Caco-2 (cell line): ENCODE measurements around the gene NEUROG3. TPM values are rescaled to one million over a fixed set of nuclear protein-coding genes. Genes with fewer than 3 reads are reported as not detected.

Experiments used
- BruUV-seq: library from RNA; stranded (reverse); fragments of 400-500 nt; replicated peaks from 2 replicates; lab custom pipeline; 2021; lab: Mats Ljungman, UMichigan
- CTCF ChIA-PET: fragments of 300-600 bp; sonication (Branson Sonifier 250); formaldehyde crosslinking; loops from one replicate; lab custom pipeline; 2022; ENCODE audit warnings: antibody characterized with exemption; lab: Charles Lee
- POLR2A ChIA-PET: fragments of 300-600 bp; sonication (Branson Sonifier 250); formaldehyde crosslinking; loops from one replicate; lab custom pipeline; 2022; ENCODE audit warnings: antibody characterized with exemption; lab: Charles Lee
- DNase-seq, 2 experiments: peaks; one replicate each; pipeline versions ENCODE4 v3.0.0 to v3.0.0-alpha.2; 2020 to 2022
- H3K27me3 ChIP-seq: replicated peaks from 2 replicates; pipeline ENCODE4 v1.6.0; 2011; ENCODE audit warnings: low read length; ENCODE audit not compliant: control insufficient read depth, insufficient read depth
- H3K36me3 ChIP-seq: 2 replicates; pipeline ENCODE4 v1.5.1; 2011; ENCODE audit warnings: low read length; ENCODE audit not compliant: control insufficient read depth, insufficient read depth
- H3K4me1 ChIP-seq: fragments of 250-450 bp; sonication (Bioruptor Pico); 2 replicates; pipeline ENCODE4 v1.5.1; 2020; ENCODE audit warnings: mild to moderate bottlenecking
- H3K4me3 ChIP-seq: 2 replicates; pipeline ENCODE4 v1.5.1; 2011; ENCODE audit warnings: low read depth, mild to moderate bottlenecking, control low read depth, low read length
- H3K9me3 ChIP-seq: fragments of 250-450 bp; sonication (Bioruptor Pico); 2 replicates; pipeline ENCODE4 v1.5.1; 2020; ENCODE audit warnings: mild to moderate bottlenecking, moderate library complexity
- H3K27ac Mint-ChIP-seq: one replicate; pipeline ENCODE4 v1.8.0; 2022; ENCODE audit warnings: mixed read lengths; ENCODE audit not compliant: unreplicated experiment
- H3K27me3 Mint-ChIP-seq: one replicate; pipeline ENCODE4 v1.8.0; 2022; ENCODE audit warnings: mixed read lengths; ENCODE audit not compliant: insufficient read depth, unreplicated experiment
- H3K36me3 Mint-ChIP-seq: one replicate; pipeline ENCODE4 v1.8.0; 2022; ENCODE audit warnings: mild to moderate bottlenecking, mixed read lengths; ENCODE audit not compliant: insufficient read depth, unreplicated experiment
- H3K4me1 Mint-ChIP-seq: one replicate; pipeline ENCODE4 v1.8.0; 2022; ENCODE audit warnings: low read depth, mixed read lengths; ENCODE audit not compliant: unreplicated experiment
- H3K4me3 Mint-ChIP-seq: one replicate; pipeline ENCODE4 v1.8.0; 2022; ENCODE audit warnings: mild to moderate bottlenecking, moderate library complexity, mixed read lengths; ENCODE audit not compliant: unreplicated experiment
- H3K9me3 Mint-ChIP-seq: one replicate; pipeline ENCODE4 v1.8.0; 2022; ENCODE audit warnings: mixed read lengths; ENCODE audit not compliant: unreplicated experiment
- intact Hi-C: fragments of 100-400 bp; cut with micrococcal nuclease; formaldehyde crosslinking; loops from one replicate; pipeline ENCODE4 v1.10.0; 2022; ENCODE audit not compliant: unreplicated experiment
- total RNA-seq: library from RNA; stranded (reverse); gene quantifications from 2 replicates; pipeline ENCODE4 v1.2.3, GENCODE V29; 2022
- TF ChIP-seq, protein P1 (sequence below), 2 experiments: fragments of 200-600 bp in 1 of 2; IDR thresholded peaks; 1 replicate in 1 of 2; 2 replicates in 1 of 2; pipeline versions ENCODE4 v1.5.1 to v1.8.0; 2011 to 2022; ENCODE audit warnings: antibody characterized with exemption in 1 of 2, control low read depth in 1 of 2, inconsistent platforms in 1 of 2, low read depth in 1 of 2, low read length in 1 of 2, mild to moderate bottlenecking in 1 of 2, moderate library complexity in 1 of 2; ENCODE audit not compliant: insufficient read depth in 1 of 2, severe bottlenecking in 1 of 2, unreplicated experiment in 1 of 2

The NEUROG3 gene
- total RNA-seq, 1 experiment from 2014 or later: not detected

DNA sequence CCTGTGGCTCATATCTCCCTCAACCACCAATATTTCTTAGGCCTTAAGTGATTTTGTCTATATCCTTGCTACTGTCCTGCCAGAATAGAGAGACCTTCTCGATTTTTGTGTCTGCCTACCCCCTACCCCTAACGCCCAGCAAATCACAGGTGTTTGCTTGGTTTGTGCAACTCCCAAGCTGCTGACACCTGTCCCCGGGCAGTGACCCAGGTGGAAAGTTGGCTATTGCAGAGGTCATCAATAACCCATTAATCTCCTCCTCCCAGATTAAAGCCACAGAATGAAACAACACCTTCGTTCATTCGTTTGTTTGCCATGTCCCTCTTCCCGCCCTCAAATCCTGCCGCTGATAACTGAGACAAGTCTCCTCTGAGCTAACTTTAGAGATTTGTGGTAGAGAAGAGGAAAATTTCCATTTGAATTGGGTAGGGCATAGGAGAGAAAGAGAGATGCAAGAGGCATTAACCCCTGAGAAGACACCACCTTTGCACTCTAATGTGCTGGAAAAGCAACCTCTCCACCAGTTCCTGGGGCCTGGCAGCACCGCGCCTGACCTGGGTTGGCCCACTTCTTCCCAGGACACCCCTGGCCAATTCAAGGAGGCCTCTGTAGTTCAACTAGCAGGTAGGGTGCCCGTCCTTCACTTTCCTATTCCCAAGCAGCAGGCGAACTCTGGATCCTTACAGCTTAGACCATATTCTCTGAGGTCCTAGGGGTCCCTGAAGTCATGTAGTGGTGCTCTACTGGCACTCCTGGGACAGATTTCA lies 3.0 kb downstream of the NEUROG3 start:
- Mint-ChIP-seq H3K4me3 (no peak overlapping the region), H3K36me3 (no peaks in the 10 kb centered on the region), H3K9me3 (no peaks in the 10 kb centered on the region), H3K27me3 (peaks cover 43% of the 10 kb centered on the region), H3K4me1 (peaks cover 7% of the 10 kb centered on the region), H3K27ac (no peak overlapping the region)
- H3K36me3 ChIP-seq: no peaks in the 10 kb centered on the region
- BruUV-seq: no TSS peak
- ChIA-PET POLR2A (no interaction called here), CTCF (no interaction called here)
- H3K9me3 ChIP-seq: peaks cover 3% of the 10 kb centered on the region; the same call in 1 of the 2 replicates
- TF ChIP-seq, protein P1, sequence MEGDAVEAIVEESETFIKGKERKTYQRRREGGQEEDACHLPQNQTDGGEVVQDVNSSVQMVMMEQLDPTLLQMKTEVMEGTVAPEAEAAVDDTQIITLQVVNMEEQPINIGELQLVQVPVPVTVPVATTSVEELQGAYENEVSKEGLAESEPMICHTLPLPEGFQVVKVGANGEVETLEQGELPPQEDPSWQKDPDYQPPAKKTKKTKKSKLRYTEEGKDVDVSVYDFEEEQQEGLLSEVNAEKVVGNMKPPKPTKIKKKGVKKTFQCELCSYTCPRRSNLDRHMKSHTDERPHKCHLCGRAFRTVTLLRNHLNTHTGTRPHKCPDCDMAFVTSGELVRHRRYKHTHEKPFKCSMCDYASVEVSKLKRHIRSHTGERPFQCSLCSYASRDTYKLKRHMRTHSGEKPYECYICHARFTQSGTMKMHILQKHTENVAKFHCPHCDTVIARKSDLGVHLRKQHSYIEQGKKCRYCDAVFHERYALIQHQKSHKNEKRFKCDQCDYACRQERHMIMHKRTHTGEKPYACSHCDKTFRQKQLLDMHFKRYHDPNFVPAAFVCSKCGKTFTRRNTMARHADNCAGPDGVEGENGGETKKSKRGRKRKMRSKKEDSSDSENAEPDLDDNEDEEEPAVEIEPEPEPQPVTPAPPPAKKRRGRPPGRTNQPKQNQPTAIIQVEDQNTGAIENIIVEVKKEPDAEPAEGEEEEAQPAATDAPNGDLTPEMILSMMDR (IDR thresholded peaks at IDR 0.05; ENCODE audit: insufficient read depth in 1 of 2, low read depth in 1 of 2, low read length in 1 of 2, severe bottlenecking in 1 of 2, unreplicated experiment in 1 of 2): no peak
- intact Hi-C loops: loop anchor here (5.0 kb wide), 1 partner anchor 67 kb away; no protein-coding TSS in a partner anchor
- H3K4me1 ChIP-seq: peaks cover 12% of the 10 kb centered on the region
- H3K27me3 ChIP-seq: peaks cover 14% of the 10 kb centered on the region
- H3K4me3 ChIP-seq: no peak overlapping the region
- DNase-seq: no peak

DNA sequence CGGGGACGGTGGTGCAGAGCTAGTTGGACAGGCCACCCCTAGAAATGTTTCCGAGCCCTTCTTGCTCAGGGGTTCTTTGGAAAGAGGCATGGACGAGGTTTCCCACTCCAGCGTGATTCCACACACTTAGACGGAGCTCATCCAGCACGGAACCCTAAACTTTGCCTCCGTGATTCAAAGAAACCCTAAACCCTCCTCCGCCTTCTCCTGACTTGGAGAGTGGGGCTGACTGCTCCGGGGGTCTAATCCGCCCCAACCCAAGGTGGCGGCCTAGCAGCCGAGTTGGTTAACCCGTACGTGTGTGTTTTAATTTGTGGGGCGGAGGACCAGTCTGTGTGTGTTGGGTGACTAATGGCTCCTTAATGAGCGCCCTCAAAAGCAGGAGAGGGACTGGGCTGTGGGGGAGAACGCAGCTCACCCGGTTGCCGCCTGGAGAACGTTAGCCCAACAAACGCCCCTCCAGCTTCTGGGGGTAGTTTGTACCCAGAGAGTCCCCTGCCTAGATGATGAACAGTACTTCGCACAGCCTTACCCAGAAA lies 3.8 kb downstream of the NEUROG3 start:
- no peaks in the 10 kb centered on the region for H3K36me3 Mint-ChIP-seq
- POLR2A ChIA-PET: no interaction called here

More for the DNA sequence above, 3.8 kb downstream of the NEUROG3 start:
- CTCF ChIA-PET: interaction anchor here (0.6 kb wide), 1 partner anchor 144 kb away, joined by 3 read pairs; no protein-coding TSS in a partner anchor
- Histone ChIP-seq H3K4me3 (no peak overlapping the region), H3K9me3 (peaks cover 3% of the 10 kb centered on the region; the same call in 1 of the 2 replicates), H3K4me1 (peaks cover 12% of the 10 kb centered on the region), H3K36me3 (no peaks in the 10 kb centered on the region), H3K27me3 (peaks cover 9% of the 10 kb centered on the region)
- Mint-ChIP-seq H3K9me3 (no peaks in the 10 kb centered on the region), H3K27me3 (peaks cover 41% of the 10 kb centered on the region), H3K4me1 (peaks cover under 1% of the 10 kb centered on the region), H3K4me3 (no peak overlapping the region), H3K27ac (no peak overlapping the region)
- no peak for DNase-seq
- intact Hi-C loops: no loop called here
- BruUV-seq: no TSS peak
- TF ChIP-seq, protein P1 (IDR thresholded peaks at IDR 0.05; ENCODE audit: insufficient read depth in 1 of 2, low read depth in 1 of 2, low read length in 1 of 2, severe bottlenecking in 1 of 2, unreplicated experiment in 1 of 2): no peak
